Endodermal cell (in vitro differentiated cells): Measurements from ENCODE around the gene LYAR. TPM values are rescaled to one million over a fixed set of nuclear protein-coding genes. Genes with fewer than 3 reads are reported as not detected.

ENCODE experiments used
- DNase-seq: peaks from one replicate; pipeline ENCODE4 v3.0.0-alpha.2; 2017
- H3K27ac ChIP-seq: 2 replicates; pipeline ENCODE4 v1.5.1; 2013; ENCODE audit warnings: mild to moderate bottlenecking, low read depth, low read length, moderate library complexity
- H3K27me3 ChIP-seq: 2 replicates; pipeline ENCODE4 v1.6.1; 2013; ENCODE audit warnings: mild to moderate bottlenecking, low read length, moderate library complexity; ENCODE audit not compliant: insufficient read depth, control insufficient read depth, poor library complexity, severe bottlenecking
- H3K36me3 ChIP-seq: 2 replicates; pipeline ENCODE4 v1.7.0; 2013; ENCODE audit warnings: mild to moderate bottlenecking, low read length, moderate library complexity; ENCODE audit not compliant: control insufficient read depth, insufficient read depth
- H3K4me1 ChIP-seq: one replicate; pipeline ENCODE4 v1.7.0; 2013; ENCODE audit warnings: low read length; ENCODE audit not compliant: control insufficient read depth, insufficient read depth
- H3K4me3 ChIP-seq: 2 replicates; pipeline ENCODE4 v1.5.1; 2013; ENCODE audit warnings: mild to moderate bottlenecking, low read length, moderate library complexity
- H3K9ac ChIP-seq: 2 replicates; pipeline ENCODE4 v1.6.1; 2013; ENCODE audit warnings: mild to moderate bottlenecking, low read length, moderate library complexity; ENCODE audit not compliant: poor library complexity, severe bottlenecking; ENCODE audit errors: extremely low read depth
- H3K9me3 ChIP-seq: 2 replicates; pipeline ENCODE4 v1.6.1; 2013; ENCODE audit warnings: mild to moderate bottlenecking, low read length, moderate library complexity; ENCODE audit not compliant: control insufficient read depth
- H3K27ac Mint-ChIP-seq: 2 replicates; pipeline ENCODE4 v1.8.0; 2020; ENCODE audit warnings: mixed read lengths
- H3K27me3 Mint-ChIP-seq: 2 replicates; pipeline ENCODE4 v1.8.0; 2021; ENCODE audit warnings: mild to moderate bottlenecking, mixed read lengths; ENCODE audit not compliant: insufficient read depth
- H3K36me3 Mint-ChIP-seq: 2 replicates; pipeline ENCODE4 v1.8.0; 2020; ENCODE audit warnings: low read depth, mixed read lengths
- H3K4me1 Mint-ChIP-seq: 2 replicates; pipeline ENCODE4 v1.8.0; 2020; ENCODE audit warnings: mixed read lengths
- H3K4me3 Mint-ChIP-seq: 2 replicates; pipeline ENCODE4 v1.8.0; 2020; ENCODE audit warnings: mild to moderate bottlenecking, moderate library complexity, mixed read lengths
- H3K9me3 Mint-ChIP-seq: 2 replicates; pipeline ENCODE4 v1.8.0; 2020; ENCODE audit warnings: mild to moderate bottlenecking, mixed read lengths
- CTCF ChIP-seq: fragments of 200-600 bp; sonication (generic); conservative IDR thresholded peaks from 2 replicates; pipeline ENCODE4 v1.5.0; 2021; ENCODE audit warnings: antibody characterized with exemption, mild to moderate bottlenecking
- WGBS, 2 experiments: methylation state at CpG; one replicate each; pipeline versions ENCODE4 v1.1.5 to v1.1.7; 2013; ENCODE audit warnings: missing lambda C conversion rate in 2 of 2, mixed read lengths in 1 of 2; ENCODE audit not compliant: insufficient coverage in 1 of 2, insufficient read length in 1 of 2; 5-methylcytosine and 5-hydroxymethylcytosine counted together
- total RNA-seq, 2 donors: library from RNA; stranded (reverse); fragmentation: NEBNext Ultra II Directional in 1 of 2; extraction: Animal tissue kit (Norgen Biotek cat#: 25700) in 1 of 2; gene quantifications; 2 replicates in 1 of 2; 3 replicates in 1 of 2; pipeline ENCODE4 v1.2.1, GENCODE V29; 2021

Gene LYAR
- total RNA-seq, 2 donors from 2014 or later: 23.7 to 26.3 TPM

- Mint-ChIP-seq H3K4me1 (no peaks in the 10 kb centered on the region), H3K27ac (no peak overlapping the region), H3K36me3 (peaks cover 54% of the 10 kb centered on the region), H3K27me3 (no peaks in the 10 kb centered on the region), H3K9me3 (no peaks in the 10 kb centered on the region), H3K4me3 (no peak overlapping the region)
- H3K27me3 ChIP-seq: no peaks in the 10 kb centered on the region
- H3K36me3 ChIP-seq: peaks cover 69% of the 10 kb centered on the region
- H3K9ac ChIP-seq: no peak overlapping the region
- WGBS, 2 experiments: 95 to 100% methylated on average over 2 to 10 of the region's 10 CpGs
- H3K27ac ChIP-seq: no peak overlapping the region
- peak; percentile 54 for DNase-seq
- no peaks in the 10 kb centered on the region for H3K4me1 ChIP-seq
- H3K4me3 ChIP-seq: no peak overlapping the region
- TF ChIP-seq CTCF: peak; percentile 55
- H3K9me3 ChIP-seq: no peaks in the 10 kb centered on the region
Observed at GRCh38 chr4:4271912-4272311, 18.0 kb downstream of the LYAR start.

DNA sequence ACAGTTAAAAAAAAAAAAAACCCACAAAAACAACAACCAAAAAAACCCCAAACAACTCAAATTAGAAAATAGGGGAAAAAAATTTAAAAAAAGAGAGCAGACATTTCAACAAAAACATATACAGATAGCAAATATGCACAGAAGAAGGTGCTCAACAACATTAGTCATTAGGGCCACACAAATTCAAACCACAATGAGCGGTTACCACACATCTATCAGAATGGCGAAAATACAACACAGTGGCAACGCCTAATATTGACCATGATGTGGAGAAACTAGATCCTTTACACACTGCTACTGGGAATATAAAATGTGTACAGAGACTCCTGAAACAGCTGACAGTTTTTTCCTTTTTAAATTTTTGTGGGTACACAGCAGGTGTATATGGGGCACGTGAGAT, 19.4 kb downstream of the LYAR start:
- Histone ChIP-seq H3K36me3 (peaks cover 65% of the 10 kb centered on the region), H3K9me3 (no peaks in the 10 kb centered on the region), H3K27me3 (no peaks in the 10 kb centered on the region), H3K27ac (no peak overlapping the region), H3K9ac (no peak overlapping the region), H3K4me1 (no peaks in the 10 kb centered on the region), H3K4me3 (no peak overlapping the region)
- Mint-ChIP-seq H3K9me3 (peaks cover 2% of the 10 kb centered on the region), H3K4me3 (no peak overlapping the region), H3K27me3 (no peaks in the 10 kb centered on the region), H3K4me1 (no peaks in the 10 kb centered on the region), H3K36me3 (peaks cover 59% of the 10 kb centered on the region), H3K27ac (no peak overlapping the region)
- TF ChIP-seq CTCF: no peak
- 81 to 86% methylated on average over 3 to 4 of the region's 4 CpGs for WGBS, 2 experiments
- no peak for DNase-seq

DNA sequence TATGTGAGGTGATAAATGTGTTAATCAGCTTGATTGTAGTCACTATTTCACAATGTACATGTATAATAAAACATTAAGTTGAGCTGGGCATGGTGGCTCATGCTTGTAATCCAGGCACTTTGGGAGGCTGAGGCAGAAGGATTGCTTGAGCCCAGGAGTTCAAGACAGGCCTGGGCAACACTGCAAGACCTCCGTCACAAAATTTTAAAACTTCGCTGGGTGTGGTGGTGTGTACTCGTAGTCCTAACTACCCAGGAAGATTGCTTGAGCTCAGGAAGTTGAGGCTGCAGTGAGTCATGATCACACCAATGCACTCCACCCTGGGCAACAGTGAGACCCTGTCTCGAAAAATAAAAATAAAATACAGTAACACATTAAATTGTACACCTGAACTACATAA, 20.1 kb downstream of the LYAR start:
- Mint-ChIP-seq H3K36me3 (peaks cover 54% of the 10 kb centered on the region), H3K4me3 (no peak overlapping the region), H3K4me1 (no peaks in the 10 kb centered on the region), H3K27me3 (peaks cover under 1% of the 10 kb centered on the region), H3K27ac (no peak overlapping the region), H3K9me3 (peaks cover 2% of the 10 kb centered on the region)
- no peaks in the 10 kb centered on the region for H3K9me3 ChIP-seq
- H3K27me3 ChIP-seq: no peaks in the 10 kb centered on the region
- H3K27ac ChIP-seq: no peak overlapping the region
- 98% methylated on average over 3 of the region's 4 CpGs; no CpG with 5 or more reads in 1 of the 2 experiments for WGBS, 2 experiments
- TF ChIP-seq CTCF: no peak
- H3K4me1 ChIP-seq: no peaks in the 10 kb centered on the region
- no peak for DNase-seq
- no peak overlapping the region for H3K9ac ChIP-seq
- H3K36me3 ChIP-seq: peaks cover 58% of the 10 kb centered on the region
- no peak overlapping the region for H3K4me3 ChIP-seq
